ENCODE measurements around the gene AKT2. TPM values are rescaled to one million over a fixed set of nuclear protein-coding genes. Genes with fewer than 3 reads are reported as not detected.

Gene AKT2
- total RNA-seq, 1 donor from 2014 or later, result 85.1 TPM

DNA sequence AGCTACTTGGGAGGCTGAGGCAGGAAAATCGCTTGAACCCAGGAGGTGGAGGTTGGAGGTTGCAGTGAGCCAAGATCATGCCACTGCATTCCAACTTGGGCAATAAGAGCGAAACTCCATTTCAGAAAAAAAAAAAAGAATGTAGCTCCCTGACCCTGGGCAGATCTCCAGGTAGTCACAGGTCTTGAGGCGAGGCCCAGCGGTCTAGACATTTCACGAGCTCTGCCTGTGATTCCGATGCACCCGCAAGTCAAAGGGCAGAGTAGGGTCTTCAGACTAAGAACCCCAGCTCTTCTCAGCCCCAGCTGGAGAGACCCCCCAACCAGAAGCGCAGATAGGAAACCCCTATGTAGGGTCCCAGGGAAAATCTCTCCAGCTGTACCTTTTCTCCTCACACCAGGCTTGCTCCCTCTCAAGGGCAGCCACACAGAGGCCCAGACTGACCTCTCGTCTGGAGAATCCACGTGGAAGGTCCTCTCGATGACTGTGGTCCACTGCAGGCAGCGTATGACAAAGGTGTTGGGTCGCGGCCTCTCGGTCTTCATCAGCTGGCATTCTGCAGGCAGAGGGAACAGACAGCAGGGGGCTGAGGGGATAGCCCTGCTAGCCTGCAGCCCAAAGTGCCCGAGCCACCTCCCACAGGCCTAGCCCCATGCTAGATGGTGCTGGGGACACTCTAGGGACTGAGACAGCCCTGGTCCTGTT is 30.3 kb downstream of the AKT2 start:
- Mint-ChIP-seq H3K9me3 (no peaks in the 10 kb centered on the region), H3K36me3 (peaks cover 31% of the 10 kb centered on the region), H3K4me3 (no peak overlapping the region), H3K27ac (no peak overlapping the region), H3K4me1 (no peaks in the 10 kb centered on the region), H3K27me3 (ENCODE audit: insufficient read depth, low read depth) (no peaks in the 10 kb centered on the region)
- Histone ChIP-seq H3K27me3 (no peaks in the 10 kb centered on the region), H3K9me3 (ENCODE audit: low read depth) (no peaks in the 10 kb centered on the region), H2AFZ (replicated peaks) (no peak overlapping the region), H3K4me3 (no peak overlapping the region), H3K4me2 (no peak overlapping the region), H3K36me3 (no peaks in the 10 kb centered on the region), H3K79me2 (ENCODE audit: low read depth) (peaks cover 24% of the 10 kb centered on the region), H3K4me1 (no peaks in the 10 kb centered on the region), H3F3A (ENCODE audit: low read depth) (no peaks in the 10 kb centered on the region), H4K20me1 (ENCODE audit: low read depth) (peaks cover 15% of the 10 kb centered on the region), H3K9ac (no peak overlapping the region), H3K27ac (no peak overlapping the region)
- no peak for DNase-seq (ENCODE audit: low spot score)
- no peak for TF ChIP-seq EZH2 (IDR thresholded peaks at IDR 0.05)
- TF ChIP-seq, protein P1, sequence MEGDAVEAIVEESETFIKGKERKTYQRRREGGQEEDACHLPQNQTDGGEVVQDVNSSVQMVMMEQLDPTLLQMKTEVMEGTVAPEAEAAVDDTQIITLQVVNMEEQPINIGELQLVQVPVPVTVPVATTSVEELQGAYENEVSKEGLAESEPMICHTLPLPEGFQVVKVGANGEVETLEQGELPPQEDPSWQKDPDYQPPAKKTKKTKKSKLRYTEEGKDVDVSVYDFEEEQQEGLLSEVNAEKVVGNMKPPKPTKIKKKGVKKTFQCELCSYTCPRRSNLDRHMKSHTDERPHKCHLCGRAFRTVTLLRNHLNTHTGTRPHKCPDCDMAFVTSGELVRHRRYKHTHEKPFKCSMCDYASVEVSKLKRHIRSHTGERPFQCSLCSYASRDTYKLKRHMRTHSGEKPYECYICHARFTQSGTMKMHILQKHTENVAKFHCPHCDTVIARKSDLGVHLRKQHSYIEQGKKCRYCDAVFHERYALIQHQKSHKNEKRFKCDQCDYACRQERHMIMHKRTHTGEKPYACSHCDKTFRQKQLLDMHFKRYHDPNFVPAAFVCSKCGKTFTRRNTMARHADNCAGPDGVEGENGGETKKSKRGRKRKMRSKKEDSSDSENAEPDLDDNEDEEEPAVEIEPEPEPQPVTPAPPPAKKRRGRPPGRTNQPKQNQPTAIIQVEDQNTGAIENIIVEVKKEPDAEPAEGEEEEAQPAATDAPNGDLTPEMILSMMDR (IDR thresholded peaks at IDR 0.05), result no peak
- no peak for TF ChIP-seq EZH2phosphoT487 (IDR thresholded peaks at IDR 0.05)

DNA sequence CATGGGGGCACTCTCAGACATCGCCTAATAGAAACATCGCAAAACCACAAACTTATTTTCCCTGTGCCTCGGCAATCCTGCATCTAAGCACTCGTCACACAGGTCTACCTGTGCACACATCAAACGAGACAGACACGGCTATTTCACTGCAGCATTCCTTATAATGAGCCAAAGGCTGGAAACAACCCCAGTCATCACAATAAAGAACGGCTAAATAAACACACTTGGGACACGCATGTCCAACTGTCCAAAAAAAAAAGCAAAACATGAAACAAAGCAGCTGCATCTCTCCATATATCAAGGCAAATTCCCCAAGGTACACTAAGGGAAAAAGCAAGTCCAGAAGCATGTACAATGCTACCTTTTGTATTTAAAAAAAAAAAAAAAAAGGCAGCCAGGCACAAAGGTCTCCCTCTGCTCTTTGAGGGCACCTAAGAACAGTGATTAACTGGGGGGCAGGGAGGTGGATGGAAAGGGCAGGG is 31.5 kb downstream of the AKT2 start:
- H3K27ac Mint-ChIP-seq, result no peak overlapping the region
- peaks cover 12% of the 10 kb centered on the region for H3K79me2 ChIP-seq (ENCODE audit: low read depth)
- no peaks in the 10 kb centered on the region for H3K36me3 ChIP-seq
- H3K4me3 ChIP-seq, result no peak overlapping the region
- H4K20me1 ChIP-seq (ENCODE audit: low read depth), result peaks cover 15% of the 10 kb centered on the region
- H3K9me3 ChIP-seq (ENCODE audit: low read depth), result no peaks in the 10 kb centered on the region
- no peak overlapping the region for H3K4me3 Mint-ChIP-seq
- no peaks in the 10 kb centered on the region for H3K9me3 Mint-ChIP-seq
- no peak for DNase-seq (ENCODE audit: low spot score)
- H3K27ac ChIP-seq, result no peak overlapping the region
- H3K27me3 ChIP-seq, result no peaks in the 10 kb centered on the region
- no peak overlapping the region for H2AFZ ChIP-seq (replicated peaks)
- peaks cover 30% of the 10 kb centered on the region for H3K36me3 Mint-ChIP-seq
- no peaks in the 10 kb centered on the region for H3K4me1 Mint-ChIP-seq
- H3K9ac ChIP-seq, result no peak overlapping the region
- H3F3A ChIP-seq (ENCODE audit: low read depth), result no peaks in the 10 kb centered on the region
- no peaks in the 10 kb centered on the region for H3K27me3 Mint-ChIP-seq (ENCODE audit: insufficient read depth, low read depth)
- H3K4me2 ChIP-seq, result no peak overlapping the region
- no peak for TF ChIP-seq EZH2phosphoT487 (IDR thresholded peaks at IDR 0.05)
- TF ChIP-seq, protein P1 (IDR thresholded peaks at IDR 0.05), result no peak
- TF ChIP-seq EZH2 (IDR thresholded peaks at IDR 0.05), result no peak
- no peaks in the 10 kb centered on the region for H3K4me1 ChIP-seq

DNA sequence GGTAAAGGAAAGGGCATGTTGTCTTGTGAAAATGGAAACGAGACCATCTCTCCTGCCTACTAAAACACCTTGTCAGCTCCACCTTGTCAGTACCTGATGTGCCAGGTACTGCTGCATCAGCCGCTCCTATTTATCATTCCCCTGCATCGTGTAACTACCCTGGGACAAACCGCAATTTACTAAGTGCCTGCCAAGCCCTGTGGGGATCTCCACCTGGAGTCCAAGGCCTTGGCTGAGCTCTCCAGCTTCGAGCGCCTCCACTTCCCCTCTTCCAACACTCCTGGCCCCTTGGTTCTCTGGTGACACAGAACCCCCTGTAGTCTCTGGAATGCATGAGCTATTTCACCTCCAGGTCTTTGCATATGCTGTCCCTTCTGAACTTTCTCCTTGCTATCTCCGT is 32.8 kb downstream of the AKT2 start:
- no peak overlapping the region for H3K27ac ChIP-seq
- H3K9me3 ChIP-seq (ENCODE audit: low read depth), result no peaks in the 10 kb centered on the region
- no peaks in the 10 kb centered on the region for H3K4me1 ChIP-seq
- H3K27me3 ChIP-seq, result no peaks in the 10 kb centered on the region
- Mint-ChIP-seq H3K4me3 (no peak overlapping the region), H3K27me3 (ENCODE audit: insufficient read depth, low read depth) (no peaks in the 10 kb centered on the region), H3K4me1 (no peaks in the 10 kb centered on the region), H3K9me3 (no peaks in the 10 kb centered on the region), H3K36me3 (peaks cover 27% of the 10 kb centered on the region), H3K27ac (no peak overlapping the region)
- TF ChIP-seq EZH2phosphoT487 (IDR thresholded peaks at IDR 0.05), result no peak
- no peak for TF ChIP-seq EZH2 (IDR thresholded peaks at IDR 0.05)
- TF ChIP-seq, protein P1 (IDR thresholded peaks at IDR 0.05), result no peak
- no peak overlapping the region for H2AFZ ChIP-seq (replicated peaks)
- H4K20me1 ChIP-seq (ENCODE audit: low read depth), result peaks cover 15% of the 10 kb centered on the region
- no peak for DNase-seq (ENCODE audit: low spot score)
- no peak overlapping the region for H3K4me3 ChIP-seq
- H3K9ac ChIP-seq, result no peak overlapping the region
- H3K36me3 ChIP-seq, result no peaks in the 10 kb centered on the region
- no peaks in the 10 kb centered on the region for H3F3A ChIP-seq (ENCODE audit: low read depth)
- no peaks in the 10 kb centered on the region for H3K79me2 ChIP-seq (ENCODE audit: low read depth)
- H3K4me2 ChIP-seq, result no peak overlapping the region
